GM04503 (cell line): ENCODE data around the gene TMEM11.
"Not testable (repeated sequence)": the region's sequence is repeated elsewhere in the genome, so short reads cannot be mapped to it uniquely, and the experiment has no call there.

ENCODE experiments used
- DNase-seq: peaks from one replicate; pipeline ENCODE4 v3.0.0-alpha.2; 2012; ENCODE audit warnings: low read depth

Gene TMEM11

GRCh38 chr17:21242026-21242697, 28.2 kb upstream of the TMEM11 start:
- DNase-seq = no peak

- DNase-seq = no peak
Observed at GRCh38 chr17:21241564-21241963, 27.6 kb upstream of the TMEM11 start.

- DNase-seq = no peak
Observed at GRCh38 chr17:21240369-21241055, 26.6 kb upstream of the TMEM11 start.

- DNase-seq = no peak
Observed at GRCh38 chr17:21239680-21240368, 25.9 kb upstream of the TMEM11 start.

- no peak for DNase-seq
Observed at GRCh38 chr17:21235921-21236320, 22.0 kb upstream of the TMEM11 start.

GRCh38 chr17:21233581-21234347, 19.8 kb upstream of the TMEM11 start:
- no peak for DNase-seq

GRCh38 chr17:21232033-21232749, 18.2 kb upstream of the TMEM11 start:
- DNase-seq = no peak

GRCh38 chr17:21231533-21231932, 17.6 kb upstream of the TMEM11 start:
- no peak for DNase-seq

GRCh38 chr17:21228845-21229244, 14.9 kb upstream of the TMEM11 start:
- DNase-seq = no peak

GRCh38 chr17:21228111-21228510, 14.2 kb upstream of the TMEM11 start:
- DNase-seq = no peak

- not testable (repeated sequence) for DNase-seq
Observed at GRCh38 chr17:21227277-21227676, 13.3 kb upstream of the TMEM11 start.

- no peak for DNase-seq
Observed at GRCh38 chr17:21223086-21223485, 9.1 kb upstream of the TMEM11 start.

GRCh38 chr17:21218831-21219380, 4.9 kb upstream of the TMEM11 start:
- no peak for DNase-seq

GRCh38 chr17:21218101-21218500, 4.1 kb upstream of the TMEM11 start:
- no peak for DNase-seq

GRCh38 chr17:21217346-21217745, 3.4 kb upstream of the TMEM11 start:
- no peak for DNase-seq

GRCh38 chr17:21215935-21216334, 2.0 kb upstream of the TMEM11 start:
- no peak for DNase-seq

- no peak for DNase-seq
Observed at GRCh38 chr17:21214777-21215541, 998 bp upstream of the TMEM11 start.

GRCh38 chr17:21213638-21214014, 335 bp downstream of the TMEM11 start:
- DNase-seq = no peak

GRCh38 chr17:21212826-21213637, 929 bp downstream of the TMEM11 start:
- DNase-seq = no peak
